MCF 10A (cell line): ENCODE measurements around the gene TMEM30A. TPM values are rescaled to one million over a fixed set of nuclear protein-coding genes. Genes with fewer than 3 reads are reported as not detected.

Source experiments
- BruUV-seq: library from RNA; stranded (reverse); fragments of 400-500 nt; replicated peaks from 2 replicates; lab custom pipeline; 2021; lab: Mats Ljungman, UMichigan
- CTCF ChIA-PET: fragments of 300-600 bp; sonication (Branson Sonifier 250); formaldehyde crosslinking; extraction: SDS; loops from one replicate; lab custom pipeline; 2021; ENCODE audit warnings: antibody characterized with exemption, inconsistent platforms; lab: Yijun Ruan, JAX
- POLR2A ChIA-PET: fragments of 300-600, 350-650 bp; sonication (Branson Sonifier 250); formaldehyde crosslinking; extraction: SDS; loops from one replicate; lab custom pipeline; 2020; ENCODE audit warnings: antibody characterized with exemption, inconsistent platforms; lab: Yijun Ruan, JAX
- DNase-seq: peaks from one replicate; pipeline ENCODE4 v3.0.0-alpha.2; 2018; ENCODE audit not compliant: unreplicated experiment
- H3K27ac Mint-ChIP-seq: one replicate; pipeline ENCODE4 v1.8.0; 2022; ENCODE audit warnings: mild to moderate bottlenecking, low read depth, mixed read lengths; ENCODE audit not compliant: unreplicated experiment
- H3K27me3 Mint-ChIP-seq: one replicate; pipeline ENCODE4 v1.8.0; 2022; ENCODE audit warnings: mixed read lengths; ENCODE audit not compliant: insufficient read depth, unreplicated experiment
- H3K36me3 Mint-ChIP-seq: one replicate; pipeline ENCODE4 v1.8.0; 2022; ENCODE audit warnings: mild to moderate bottlenecking, moderate library complexity, mixed read lengths; ENCODE audit not compliant: insufficient read depth, unreplicated experiment
- H3K4me1 Mint-ChIP-seq: one replicate; pipeline ENCODE4 v1.8.0; 2022; ENCODE audit warnings: mixed read lengths; ENCODE audit not compliant: insufficient read depth, unreplicated experiment
- H3K4me3 Mint-ChIP-seq: one replicate; pipeline ENCODE4 v1.8.0; 2022; ENCODE audit warnings: mild to moderate bottlenecking, moderate library complexity, mixed read lengths; ENCODE audit not compliant: unreplicated experiment
- H3K9me3 Mint-ChIP-seq: one replicate; pipeline ENCODE4 v1.8.0; 2022; ENCODE audit warnings: mixed read lengths; ENCODE audit not compliant: unreplicated experiment
- intact Hi-C: fragments of 100-400 bp; cut with micrococcal nuclease; formaldehyde crosslinking; loops from 2 replicates; pipeline ENCODE4 v1.14.1; 2022
- total RNA-seq: library from RNA; stranded (reverse); gene quantifications from 2 replicates; pipeline ENCODE4 v1.2.3, GENCODE V29; 2022
- TF ChIP-seq, protein P1 (sequence below): fragments of 200-600 bp; IDR thresholded peaks from one replicate; pipeline ENCODE4 v1.8.0; 2022; ENCODE audit warnings: antibody characterized with exemption, mild to moderate bottlenecking; ENCODE audit not compliant: unreplicated experiment

The TMEM30A gene
- total RNA-seq, 1 experiment from 2014 or later = 53.7 TPM

- H3K4me3 Mint-ChIP-seq = no peak overlapping the region
- H3K36me3 Mint-ChIP-seq = no peaks in the 10 kb centered on the region
- ChIA-PET CTCF (interaction anchor here (0.7 to 2.6 kb wide), 4 partner anchors 9 to 13 kb away, joined by 3 to 27 read pairs (median 4); no protein-coding TSS in a partner anchor), POLR2A (no interaction called here)
- intact Hi-C loops = no loop called here
- H3K27me3 Mint-ChIP-seq = no peaks in the 10 kb centered on the region
- DNase-seq = no peak
- no TSS peak for BruUV-seq
- no peaks in the 10 kb centered on the region for H3K9me3 Mint-ChIP-seq
- H3K4me1 Mint-ChIP-seq = no peaks in the 10 kb centered on the region
- H3K27ac Mint-ChIP-seq = no peak overlapping the region
- TF ChIP-seq, protein P1, sequence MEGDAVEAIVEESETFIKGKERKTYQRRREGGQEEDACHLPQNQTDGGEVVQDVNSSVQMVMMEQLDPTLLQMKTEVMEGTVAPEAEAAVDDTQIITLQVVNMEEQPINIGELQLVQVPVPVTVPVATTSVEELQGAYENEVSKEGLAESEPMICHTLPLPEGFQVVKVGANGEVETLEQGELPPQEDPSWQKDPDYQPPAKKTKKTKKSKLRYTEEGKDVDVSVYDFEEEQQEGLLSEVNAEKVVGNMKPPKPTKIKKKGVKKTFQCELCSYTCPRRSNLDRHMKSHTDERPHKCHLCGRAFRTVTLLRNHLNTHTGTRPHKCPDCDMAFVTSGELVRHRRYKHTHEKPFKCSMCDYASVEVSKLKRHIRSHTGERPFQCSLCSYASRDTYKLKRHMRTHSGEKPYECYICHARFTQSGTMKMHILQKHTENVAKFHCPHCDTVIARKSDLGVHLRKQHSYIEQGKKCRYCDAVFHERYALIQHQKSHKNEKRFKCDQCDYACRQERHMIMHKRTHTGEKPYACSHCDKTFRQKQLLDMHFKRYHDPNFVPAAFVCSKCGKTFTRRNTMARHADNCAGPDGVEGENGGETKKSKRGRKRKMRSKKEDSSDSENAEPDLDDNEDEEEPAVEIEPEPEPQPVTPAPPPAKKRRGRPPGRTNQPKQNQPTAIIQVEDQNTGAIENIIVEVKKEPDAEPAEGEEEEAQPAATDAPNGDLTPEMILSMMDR = no peak
Measured at GRCh38 chr6:75219263-75219662, 65.3 kb downstream of the TMEM30A start.

DNA sequence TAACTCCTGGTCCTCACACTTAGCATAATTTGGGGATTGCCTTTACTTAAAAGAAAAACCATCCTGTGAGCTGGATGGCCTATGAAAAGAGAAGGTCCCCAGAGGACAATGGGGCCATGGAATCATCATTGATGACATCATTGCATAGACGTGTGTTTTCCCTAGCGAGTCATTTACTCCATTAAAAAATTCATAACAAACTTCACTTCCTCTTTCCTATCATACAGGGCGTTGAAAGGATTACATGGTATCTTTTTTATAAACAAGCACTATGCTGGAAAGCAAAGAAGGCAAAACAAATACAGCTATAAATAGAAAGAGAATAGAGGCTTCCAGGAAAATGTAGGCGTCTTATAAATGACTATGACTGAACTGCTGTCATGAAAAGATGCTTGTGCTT is 67.4 kb downstream of the TMEM30A start:
- ChIA-PET CTCF (interaction anchor here (0.6 to 1.8 kb wide), 7 partner anchors 8 to 875 kb away, joined by 3 to 12 read pairs (median 3); partner anchors contain the start of gene COL12A1), POLR2A (interaction anchor here (0.7 kb wide), 1 partner anchor 51 kb away, joined by 3 read pairs; no protein-coding TSS in a partner anchor)
- Mint-ChIP-seq H3K27me3 (no peaks in the 10 kb centered on the region), H3K27ac (no peak overlapping the region), H3K9me3 (no peaks in the 10 kb centered on the region), H3K4me1 (no peaks in the 10 kb centered on the region), H3K4me3 (no peak overlapping the region), H3K36me3 (no peaks in the 10 kb centered on the region)
- BruUV-seq = no TSS peak
- TF ChIP-seq, protein P1 = no peak
- intact Hi-C loops = no loop called here
- DNase-seq = no peak

DNA sequence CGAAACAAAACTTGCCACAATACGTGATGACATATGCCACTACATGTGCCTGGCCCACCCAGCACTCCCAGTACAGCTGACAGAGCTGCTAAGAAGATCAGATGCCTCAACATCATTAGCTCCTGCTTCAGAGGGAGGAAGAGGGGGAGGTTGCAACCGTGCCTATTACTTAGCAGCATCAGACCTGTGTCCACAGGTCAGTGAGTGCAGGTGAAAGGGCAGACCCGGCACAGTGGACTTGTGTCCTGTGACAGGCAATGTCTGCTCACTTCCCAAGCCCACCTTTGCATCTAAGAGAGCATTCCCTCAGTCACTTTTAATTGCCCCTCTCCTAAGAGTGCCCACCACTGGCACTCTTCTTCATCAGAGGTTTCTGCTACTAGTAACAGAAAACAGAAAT is 69.3 kb downstream of the TMEM30A start:
- DNase-seq = no peak
- Mint-ChIP-seq H3K27ac (no peak overlapping the region), H3K27me3 (peaks cover 8% of the 10 kb centered on the region), H3K36me3 (no peaks in the 10 kb centered on the region), H3K9me3 (no peaks in the 10 kb centered on the region), H3K4me1 (peaks cover 5% of the 10 kb centered on the region), H3K4me3 (no peak overlapping the region)
- ChIA-PET POLR2A (no interaction called here), CTCF (interaction anchor here (0.7 to 0.8 kb wide), 2 partner anchors 1125 to 1359 kb away, joined by 5 to 7 read pairs; no protein-coding TSS in a partner anchor)
- TF ChIP-seq, protein P1 = no peak
- BruUV-seq = no TSS peak
- intact Hi-C loops = no loop called here

DNA sequence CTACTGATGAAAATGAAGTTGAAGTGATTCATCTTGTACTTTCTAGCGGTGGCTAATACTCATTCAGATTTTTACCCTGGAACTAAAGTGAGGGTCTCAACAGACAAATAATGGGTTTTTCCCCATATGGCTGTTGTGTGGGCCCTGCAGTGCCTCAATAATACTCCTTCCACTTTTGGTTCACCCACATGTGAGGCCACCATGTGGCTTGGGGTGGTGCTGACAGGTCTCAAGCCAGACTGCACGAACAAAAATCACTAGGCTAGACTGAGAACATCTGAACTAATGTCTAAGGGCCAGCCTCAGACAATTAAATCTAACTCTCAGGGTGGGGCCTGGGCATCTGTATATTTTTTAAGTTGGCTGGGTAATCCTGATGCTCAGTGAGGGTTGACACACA is 70.9 kb downstream of the TMEM30A start:
- Mint-ChIP-seq H3K27ac (no peak overlapping the region), H3K4me3 (no peak overlapping the region), H3K27me3 (peaks cover 8% of the 10 kb centered on the region), H3K9me3 (no peaks in the 10 kb centered on the region), H3K36me3 (no peaks in the 10 kb centered on the region), H3K4me1 (peaks cover 10% of the 10 kb centered on the region)
- TF ChIP-seq, protein P1 = no peak
- no peak for DNase-seq
- ChIA-PET CTCF (interaction anchor here (0.6 to 1.0 kb wide), 6 partner anchors 11 to 1480 kb away, joined by 3 to 4 read pairs (median 4); no protein-coding TSS in a partner anchor), POLR2A (no interaction called here)
- no TSS peak for BruUV-seq
- intact Hi-C loops = no loop called here
